ENCODE measurements around the gene COL5A1. TPM values are rescaled to one million over a fixed set of nuclear protein-coding genes. Genes with fewer than 3 reads are reported as not detected.

Gene COL5A1
- total and polyA plus RNA-seq, 2 donors from 2014 or later, result 2.4 to 23.8 TPM

DNA sequence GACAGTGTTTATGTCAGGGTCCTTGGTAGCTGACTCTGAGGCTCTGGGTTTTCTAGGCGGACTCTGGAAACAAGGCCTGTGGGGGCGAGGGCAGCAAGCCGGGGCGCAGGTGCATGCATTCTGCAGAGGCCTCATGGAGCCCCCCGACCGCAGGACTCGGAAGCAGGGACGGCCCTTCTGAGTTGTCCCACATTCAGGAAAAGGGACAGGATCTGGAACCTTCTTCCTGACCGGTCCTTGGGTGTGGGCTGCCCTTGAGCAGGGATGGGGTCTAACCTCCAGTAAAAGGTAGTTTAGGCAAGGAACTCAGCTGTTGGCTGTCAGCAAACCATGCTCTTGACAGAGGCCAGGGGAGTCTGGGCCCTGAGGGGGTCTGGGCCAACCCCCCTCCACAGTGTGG, 7.4 kb upstream of the COL5A1 start:
- intact Hi-C loops (cut with DNase I), result no loop called here
- TF ChIP-seq, protein P1, sequence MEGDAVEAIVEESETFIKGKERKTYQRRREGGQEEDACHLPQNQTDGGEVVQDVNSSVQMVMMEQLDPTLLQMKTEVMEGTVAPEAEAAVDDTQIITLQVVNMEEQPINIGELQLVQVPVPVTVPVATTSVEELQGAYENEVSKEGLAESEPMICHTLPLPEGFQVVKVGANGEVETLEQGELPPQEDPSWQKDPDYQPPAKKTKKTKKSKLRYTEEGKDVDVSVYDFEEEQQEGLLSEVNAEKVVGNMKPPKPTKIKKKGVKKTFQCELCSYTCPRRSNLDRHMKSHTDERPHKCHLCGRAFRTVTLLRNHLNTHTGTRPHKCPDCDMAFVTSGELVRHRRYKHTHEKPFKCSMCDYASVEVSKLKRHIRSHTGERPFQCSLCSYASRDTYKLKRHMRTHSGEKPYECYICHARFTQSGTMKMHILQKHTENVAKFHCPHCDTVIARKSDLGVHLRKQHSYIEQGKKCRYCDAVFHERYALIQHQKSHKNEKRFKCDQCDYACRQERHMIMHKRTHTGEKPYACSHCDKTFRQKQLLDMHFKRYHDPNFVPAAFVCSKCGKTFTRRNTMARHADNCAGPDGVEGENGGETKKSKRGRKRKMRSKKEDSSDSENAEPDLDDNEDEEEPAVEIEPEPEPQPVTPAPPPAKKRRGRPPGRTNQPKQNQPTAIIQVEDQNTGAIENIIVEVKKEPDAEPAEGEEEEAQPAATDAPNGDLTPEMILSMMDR (IDR thresholded peaks at IDR 0.05; ENCODE audit: borderline replicate concordance, extremely low read depth, insufficient read depth), result no peak
- H3K4me1 ChIP-seq (ENCODE audit: control insufficient read depth in 2 of 3, insufficient read depth in 2 of 3, low read depth in 1 of 3, low read length in 3 of 3), result no peaks in the 10 kb centered on the region

DNA sequence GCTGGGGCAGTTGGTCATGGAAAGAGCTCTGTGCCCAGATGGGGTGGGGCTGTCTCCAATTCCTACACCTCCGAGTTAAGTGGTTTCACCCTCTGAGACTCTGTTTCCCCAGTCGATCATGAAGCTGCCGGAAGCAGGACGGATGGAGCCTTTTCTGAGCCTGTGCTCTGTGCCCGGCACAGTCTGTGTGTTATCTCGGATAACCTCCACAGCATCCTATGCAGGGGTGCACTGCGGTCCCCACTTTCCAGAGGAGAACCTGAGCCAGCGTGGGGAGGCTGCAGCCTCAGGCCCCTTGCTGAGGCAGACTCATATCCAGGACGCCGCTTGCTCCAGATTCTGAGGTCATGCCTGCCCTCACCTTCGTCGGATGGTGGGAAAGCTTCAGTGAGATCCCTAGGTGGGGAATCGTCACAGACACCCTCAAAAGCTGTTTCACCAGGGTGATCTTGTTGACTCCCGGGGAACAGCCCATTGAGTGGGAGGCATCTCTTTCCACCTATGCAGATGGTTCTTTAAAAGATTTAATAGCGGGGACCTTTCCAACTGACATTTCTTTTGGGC, 6.9 kb upstream of the COL5A1 start:
- Histone ChIP-seq H3K4me1 (ENCODE audit: control insufficient read depth in 2 of 3, insufficient read depth in 2 of 3, low read depth in 1 of 3, low read length in 3 of 3) (no peaks in the 10 kb centered on the region), H3K36me3 (ENCODE audit: control insufficient read depth in 2 of 3, insufficient read depth in 3 of 3, low read length in 3 of 3) (no peaks in the 10 kb centered on the region), H3K27me3 (ENCODE audit: control insufficient read depth, insufficient read depth, low read length) (no peaks in the 10 kb centered on the region), H3K27ac (ENCODE audit: low read depth in 2 of 2, low read length in 2 of 2) (no peak overlapping the region), H3K9ac (ENCODE audit: low read length in 3 of 3) (no peak overlapping the region), H3K9me3 (ENCODE audit: control insufficient read depth in 2 of 3, insufficient read depth in 1 of 3, low read length in 3 of 3) (no peaks in the 10 kb centered on the region), H3K4me3 (ENCODE audit: low read length in 3 of 3) (no peak overlapping the region)
- TF ChIP-seq, protein P1 (IDR thresholded peaks at IDR 0.05; ENCODE audit: borderline replicate concordance, extremely low read depth, insufficient read depth), result no peak
- DNase-seq (peak in 1 of 5 donors; percentile 17), FAIRE-seq (no peak)
- intact Hi-C loops (cut with DNase I), result no loop called here

More for the DNA sequence above, 7.4 kb upstream of the COL5A1 start:
- Histone ChIP-seq H3K27ac (ENCODE audit: low read depth in 2 of 2, low read length in 2 of 2) (no peak overlapping the region), H3K4me3 (ENCODE audit: low read length in 3 of 3) (no peak overlapping the region), H3K9me3 (ENCODE audit: control insufficient read depth in 2 of 3, insufficient read depth in 1 of 3, low read length in 3 of 3) (no peaks in the 10 kb centered on the region), H3K36me3 (ENCODE audit: control insufficient read depth in 2 of 3, insufficient read depth in 3 of 3, low read length in 3 of 3) (no peaks in the 10 kb centered on the region), H3K27me3 (ENCODE audit: control insufficient read depth, insufficient read depth, low read length) (no peaks in the 10 kb centered on the region), H3K9ac (ENCODE audit: low read length in 3 of 3) (no peak overlapping the region)
- DNase-seq, result peak in 1 of 5 donors; percentile 19
- FAIRE-seq, result no peak

DNA sequence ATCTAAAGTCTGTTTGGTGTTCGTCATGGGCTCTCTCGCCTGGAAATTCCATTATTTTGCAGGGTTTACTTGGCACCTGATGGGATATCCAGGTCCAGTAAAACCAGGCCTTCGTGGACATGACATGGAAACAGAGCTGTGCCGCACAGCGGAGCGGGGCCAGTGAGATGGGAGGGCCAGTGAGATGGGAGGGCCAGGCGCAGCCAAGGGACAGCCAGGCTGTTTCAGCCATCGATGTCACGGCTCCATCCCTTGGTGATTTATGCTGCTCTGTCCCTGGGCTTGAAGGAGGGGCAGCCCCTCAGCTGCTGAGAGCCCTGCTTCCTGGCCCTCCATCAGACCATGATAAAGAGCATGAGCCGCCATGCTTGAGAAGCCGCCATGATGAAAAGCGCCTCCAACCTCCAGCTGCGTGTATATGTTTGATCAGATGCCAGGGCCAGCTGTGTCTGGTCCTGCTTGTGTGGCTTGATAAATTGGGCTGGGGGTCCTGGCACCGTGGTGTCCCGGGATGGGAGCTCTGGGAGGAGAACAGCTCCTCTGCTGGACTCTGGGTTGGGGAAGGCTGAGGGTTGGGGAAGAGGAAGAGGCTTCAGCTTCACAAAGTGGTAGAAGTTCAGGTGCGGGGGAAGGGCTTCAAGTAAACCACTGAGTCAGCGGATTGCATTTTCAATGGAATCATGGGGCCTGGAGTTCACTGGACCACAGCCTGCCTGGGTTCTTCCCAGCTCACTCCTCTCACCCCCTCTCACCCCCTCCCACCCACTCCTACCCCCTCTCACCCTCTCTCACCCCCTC, 6.1 kb upstream of the COL5A1 start:
- Histone ChIP-seq H3K9me3 (ENCODE audit: control insufficient read depth in 2 of 3, insufficient read depth in 1 of 3, low read length in 3 of 3) (no peaks in the 10 kb centered on the region), H3K36me3 (ENCODE audit: control insufficient read depth in 2 of 3, insufficient read depth in 3 of 3, low read length in 3 of 3) (no peaks in the 10 kb centered on the region), H3K27me3 (ENCODE audit: control insufficient read depth, insufficient read depth, low read length) (no peaks in the 10 kb centered on the region), H3K4me1 (ENCODE audit: control insufficient read depth in 2 of 3, insufficient read depth in 2 of 3, low read depth in 1 of 3, low read length in 3 of 3) (no peaks in the 10 kb centered on the region), H3K4me3 (ENCODE audit: low read length in 3 of 3) (no peak overlapping the region), H3K9ac (ENCODE audit: low read length in 3 of 3) (no peak overlapping the region), H3K27ac (ENCODE audit: low read depth in 2 of 2, low read length in 2 of 2) (no peak overlapping the region)
- FAIRE-seq, result no peak
- TF ChIP-seq, protein P1 (IDR thresholded peaks at IDR 0.05; ENCODE audit: borderline replicate concordance, extremely low read depth, insufficient read depth), result no peak
- intact Hi-C loops (cut with DNase I), result no loop called here
- DNase-seq, result peak in 4 of 5 donors; percentile 56 to 72 (median 64)
